ENCODE results near the gene C1QTNF4.
A peak's percentile ranks its signal among the peaks of the same experiment; 100 is the strongest.

The C1QTNF4 gene

GRCh38 chr11:47593492-47593933, 698 bp downstream of the C1QTNF4 start:
- no peak overlapping the region for H3K4me3 ChIP-seq (ENCODE audit: low read length)
- TF ChIP-seq, protein P1, sequence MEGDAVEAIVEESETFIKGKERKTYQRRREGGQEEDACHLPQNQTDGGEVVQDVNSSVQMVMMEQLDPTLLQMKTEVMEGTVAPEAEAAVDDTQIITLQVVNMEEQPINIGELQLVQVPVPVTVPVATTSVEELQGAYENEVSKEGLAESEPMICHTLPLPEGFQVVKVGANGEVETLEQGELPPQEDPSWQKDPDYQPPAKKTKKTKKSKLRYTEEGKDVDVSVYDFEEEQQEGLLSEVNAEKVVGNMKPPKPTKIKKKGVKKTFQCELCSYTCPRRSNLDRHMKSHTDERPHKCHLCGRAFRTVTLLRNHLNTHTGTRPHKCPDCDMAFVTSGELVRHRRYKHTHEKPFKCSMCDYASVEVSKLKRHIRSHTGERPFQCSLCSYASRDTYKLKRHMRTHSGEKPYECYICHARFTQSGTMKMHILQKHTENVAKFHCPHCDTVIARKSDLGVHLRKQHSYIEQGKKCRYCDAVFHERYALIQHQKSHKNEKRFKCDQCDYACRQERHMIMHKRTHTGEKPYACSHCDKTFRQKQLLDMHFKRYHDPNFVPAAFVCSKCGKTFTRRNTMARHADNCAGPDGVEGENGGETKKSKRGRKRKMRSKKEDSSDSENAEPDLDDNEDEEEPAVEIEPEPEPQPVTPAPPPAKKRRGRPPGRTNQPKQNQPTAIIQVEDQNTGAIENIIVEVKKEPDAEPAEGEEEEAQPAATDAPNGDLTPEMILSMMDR (IDR thresholded peaks at IDR 0.05; ENCODE audit: insufficient read depth, low read depth, low read length, missing control alignments), result no peak

GRCh38 chr11:47592970-47593369, 1.2 kb downstream of the C1QTNF4 start:
- no peak for DNase-seq (ENCODE audit: low read depth)
- TF ChIP-seq, protein P1 (IDR thresholded peaks at IDR 0.05; ENCODE audit: insufficient read depth, low read depth, low read length, missing control alignments), result no peak
- H3K4me3 ChIP-seq (ENCODE audit: low read length), result no peak overlapping the region

More at GRCh38 chr11:47593492-47593933, 698 bp downstream of the C1QTNF4 start:
- DNase-seq (ENCODE audit: low read depth), result no peak

DNA sequence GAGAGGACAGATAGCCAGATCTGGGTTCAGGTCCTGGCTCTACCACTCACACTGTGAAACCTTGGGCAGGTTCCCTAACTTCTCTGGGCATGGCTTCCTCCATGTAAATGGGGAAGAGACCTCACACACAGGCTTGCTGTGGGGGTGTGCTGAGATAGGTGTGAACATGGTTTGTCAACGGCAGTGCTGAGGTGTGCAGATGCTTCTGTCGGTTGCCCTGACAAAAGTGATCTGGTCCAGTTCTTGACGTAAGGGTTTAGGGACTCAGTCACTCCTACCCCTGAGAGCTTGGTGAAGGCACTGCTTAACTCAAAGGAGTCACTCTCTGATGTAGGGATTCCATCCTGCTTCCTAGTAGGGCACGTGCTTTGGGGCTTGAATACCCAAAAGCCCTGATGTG, 2.0 kb downstream of the C1QTNF4 start:
- no peak for DNase-seq (ENCODE audit: low read depth)
- no peak overlapping the region for H3K4me3 ChIP-seq (ENCODE audit: low read length)
- TF ChIP-seq, protein P1 (IDR thresholded peaks at IDR 0.05; ENCODE audit: insufficient read depth, low read depth, low read length, missing control alignments), result no peak

GRCh38 chr11:47591764-47592163, 2.4 kb downstream of the C1QTNF4 start:
- DNase-seq (ENCODE audit: low read depth), result no peak
- H3K4me3 ChIP-seq (ENCODE audit: low read length), result no peak overlapping the region
- TF ChIP-seq, protein P1 (IDR thresholded peaks at IDR 0.05; ENCODE audit: insufficient read depth, low read depth, low read length, missing control alignments), result no peak

DNA sequence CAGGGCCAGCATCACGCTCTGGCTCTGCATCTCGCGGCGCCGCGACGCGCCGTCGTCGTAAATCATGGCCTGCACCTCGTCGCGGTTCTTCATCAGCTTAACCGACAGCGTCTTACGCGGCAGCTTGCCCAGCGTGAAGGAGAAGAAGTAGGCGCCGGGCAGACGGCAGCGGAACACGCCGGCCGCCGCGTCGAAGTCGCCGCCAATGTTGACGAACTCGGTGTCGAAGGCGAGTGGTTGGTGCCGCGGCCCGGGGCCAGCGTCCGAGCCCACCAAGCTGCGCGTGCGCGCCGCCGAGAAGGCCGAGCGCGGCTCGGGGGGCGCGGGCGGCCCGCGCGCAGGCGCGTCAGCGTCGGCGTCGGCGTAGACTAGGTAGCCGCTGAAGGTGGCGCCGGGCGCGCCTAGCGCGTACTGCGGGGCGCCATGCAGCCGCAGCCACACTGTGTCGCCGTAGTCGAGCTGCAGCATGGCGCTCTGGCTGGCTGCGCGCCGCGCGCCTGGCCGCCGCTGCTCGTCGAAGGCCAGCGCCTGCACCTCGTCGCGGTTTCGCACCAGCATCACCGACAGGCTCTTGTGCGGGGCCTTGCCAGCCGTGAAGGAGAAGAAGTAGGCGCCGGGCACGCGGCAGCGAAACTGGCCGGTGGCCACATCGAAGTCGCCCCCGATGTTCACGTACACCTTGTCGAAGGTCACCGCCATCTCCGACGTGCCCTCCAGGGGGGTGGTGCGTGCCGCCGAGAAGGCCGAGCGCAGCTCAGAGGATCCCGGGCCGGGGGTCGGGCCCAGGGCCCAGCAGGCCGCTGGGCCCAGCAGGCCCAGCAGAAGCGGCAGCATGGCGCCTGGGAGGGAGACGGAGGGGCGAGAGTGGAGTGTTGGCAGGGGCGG, 4.0 kb downstream of the C1QTNF4 start:
- TF ChIP-seq, protein P1 (IDR thresholded peaks at IDR 0.05; ENCODE audit: insufficient read depth, low read depth, low read length, missing control alignments), result no peak
- DNase-seq (ENCODE audit: low read depth), result no peak
- H3K4me3 ChIP-seq (ENCODE audit: low read length), result peak overlapping the region; percentile 26

GRCh38 chr11:47589584-47589976, 4.6 kb downstream of the C1QTNF4 start:
- DNase-seq (ENCODE audit: low read depth), result no peak
- TF ChIP-seq, protein P1 (IDR thresholded peaks at IDR 0.05; ENCODE audit: insufficient read depth, low read depth, low read length, missing control alignments), result no peak
- peak overlapping the region; percentile 26 for H3K4me3 ChIP-seq (ENCODE audit: low read length)

Data from epithelial cell of esophagus (primary cell).